Neuronal stem cell (in vitro differentiated cells): ENCODE measurements around the gene VEZT.
A peak's percentile ranks its signal among the peaks of the same experiment; 100 is the strongest.

ENCODE experiments used
- DNase-seq: peaks from one replicate; pipeline ENCODE4 v3.0.0-alpha.2; 2013; ENCODE audit warnings: low spot score
- H2AFZ ChIP-seq: one replicate; pipeline ENCODE4 v1.6.1; 2013; ENCODE audit warnings: mild to moderate bottlenecking, low read length, inconsistent platforms
- H2AK5ac ChIP-seq: 2 replicates; pipeline ENCODE4 v1.6.1; 2013; ENCODE audit warnings: low read depth, mild to moderate bottlenecking, inconsistent platforms, low read length, moderate library complexity, mixed read lengths
- H2BK120ac ChIP-seq: 2 replicates; pipeline ENCODE4 v1.6.1; 2013; ENCODE audit warnings: low read depth, mild to moderate bottlenecking, inconsistent platforms, low read length, moderate library complexity, mixed read lengths
- H2BK12ac ChIP-seq: one replicate; pipeline ENCODE4 v1.6.1; 2013; ENCODE audit warnings: low read length, inconsistent platforms
- H2BK15ac ChIP-seq: 2 replicates; pipeline ENCODE4 v1.6.1; 2013; ENCODE audit warnings: mild to moderate bottlenecking, low read length, inconsistent platforms, mixed read lengths
- H2BK5ac ChIP-seq: one replicate; pipeline ENCODE4 v1.6.1; 2013; ENCODE audit warnings: inconsistent platforms, mild to moderate bottlenecking, low read length, moderate library complexity
- H3K14ac ChIP-seq: one replicate; pipeline ENCODE4 v1.6.1; 2013; ENCODE audit warnings: low read length, inconsistent platforms
- H3K18ac ChIP-seq: 2 replicates; pipeline ENCODE4 v1.6.1; 2013; ENCODE audit warnings: low read length, inconsistent platforms
- H3K23ac ChIP-seq: 2 replicates; pipeline ENCODE4 v1.6.1; 2013; ENCODE audit warnings: low read depth, mild to moderate bottlenecking, mixed read lengths, low read length, inconsistent platforms; ENCODE audit not compliant: poor library complexity
- H3K27ac ChIP-seq: replicated peaks from 3 replicates; pipeline ENCODE4 v1.5.1; 2013; ENCODE audit warnings: low read length, inconsistent platforms
- H3K27me3 ChIP-seq, 3 experiments: 2 replicates each; pipeline ENCODE4 v1.6.1; 2013; ENCODE audit warnings: low read length in 3 of 3, mild to moderate bottlenecking in 2 of 3, inconsistent platforms in 1 of 3, low read depth in 1 of 3, mixed read lengths in 1 of 3, moderate library complexity in 1 of 3; ENCODE audit not compliant: control insufficient read depth in 3 of 3, insufficient read depth in 3 of 3
- H3K36me3 ChIP-seq, 2 donors: replicated peaks in 1 of 2; 2 replicates each; pipeline ENCODE4 v1.6.1; 2013; ENCODE audit warnings: low read length in 2 of 2; ENCODE audit not compliant: control insufficient read depth in 2 of 2, insufficient read depth in 2 of 2
- H3K4ac ChIP-seq: 2 replicates; pipeline ENCODE4 v1.6.1; 2013; ENCODE audit warnings: inconsistent platforms, mild to moderate bottlenecking, low read length, moderate library complexity
- H3K4me1 ChIP-seq, 2 donors: 1 replicate in 1 of 2; 2 replicates in 1 of 2; pipeline ENCODE4 v1.6.1; 2013; ENCODE audit warnings: low read length in 2 of 2, low read depth in 1 of 2; ENCODE audit not compliant: control insufficient read depth in 2 of 2, insufficient read depth in 1 of 2
- H3K4me2 ChIP-seq: one replicate; pipeline ENCODE4 v1.6.1; 2013; ENCODE audit warnings: mild to moderate bottlenecking, low read length, inconsistent platforms; ENCODE audit not compliant: insufficient read depth, poor library complexity, severe bottlenecking
- H3K4me3 ChIP-seq, 2 donors: 2 replicates each; pipeline ENCODE4 v1.5.1; 2013; ENCODE audit warnings: low read length in 2 of 2, mild to moderate bottlenecking in 2 of 2, inconsistent platforms in 1 of 2, moderate library complexity in 1 of 2
- H3K79me1 ChIP-seq: one replicate; pipeline ENCODE4 v1.6.1; 2013; ENCODE audit warnings: low read depth, mild to moderate bottlenecking, inconsistent platforms, low read length, moderate library complexity
- H3K9ac ChIP-seq: one replicate; pipeline ENCODE4 v1.6.1; 2013; ENCODE audit warnings: mild to moderate bottlenecking, low read depth, low read length, inconsistent platforms; ENCODE audit not compliant: poor library complexity
- H3K9me3 ChIP-seq, 2 donors: replicated peaks in 1 of 2; 2 replicates each; pipeline versions ENCODE3 to v1.6.1; 2013; ENCODE audit warnings: low read length in 2 of 2, mild to moderate bottlenecking in 2 of 2, inconsistent platforms in 1 of 2, low read depth in 1 of 2, mixed read lengths in 1 of 2, moderate library complexity in 1 of 2; ENCODE audit not compliant: control insufficient read depth in 2 of 2, insufficient read depth in 1 of 2
- H4K8ac ChIP-seq: one replicate; pipeline ENCODE4 v1.6.1; 2013; ENCODE audit warnings: low read depth, mild to moderate bottlenecking, inconsistent platforms, low read length, moderate library complexity
- H4K91ac ChIP-seq: one replicate; pipeline ENCODE4 v1.6.1; 2013; ENCODE audit warnings: low read length, low read depth, mild to moderate bottlenecking, inconsistent platforms; ENCODE audit not compliant: poor library complexity
- WGBS, 2 donors: extraction: QIAGEN DNeasy Blood & Tissue Kit; methylation state at CpG; one replicate each; pipeline ENCODE4 v1.1.7; 2013; ENCODE audit warnings: missing lambda C conversion rate in 2 of 2, mixed read lengths in 1 of 2; ENCODE audit not compliant: insufficient read length in 2 of 2, insufficient replicate concordance in 1 of 2; ENCODE audit errors: extremely low coverage in 2 of 2; 5-methylcytosine and 5-hydroxymethylcytosine counted together

VEZT gene

GRCh38 chr12:95203487-95204030 is 14.0 kb upstream of the VEZT start:
- DNase-seq = no peak
- Histone ChIP-seq H2BK15ac (no peak overlapping the region), H3K4me2 (no peak overlapping the region), H3K14ac (no peak overlapping the region), H3K36me3 (peaks cover 0 to 41% of the 10 kb centered on the region in 2 donors), H3K9ac (no peak overlapping the region), H3K18ac (no peak overlapping the region), H2BK120ac (no peak overlapping the region), H3K9me3 (peaks cover 0 to 2% of the 10 kb centered on the region in 2 donors), H3K4me1 (peaks cover 14 to 15% of the 10 kb centered on the region in 2 donors), H3K23ac (no peak overlapping the region), H2BK5ac (no peak overlapping the region), H2AFZ (no peak overlapping the region), H2BK12ac (no peak overlapping the region), H4K8ac (no peak overlapping the region), H3K79me1 (no peaks in the 10 kb centered on the region), H3K4me3 (no peak overlapping the region), H3K27ac (no peak overlapping the region), H3K27me3 (no peaks in the 10 kb centered on the region), H2AK5ac (no peak overlapping the region), H4K91ac (no peak overlapping the region), H3K4ac (no peak overlapping the region)
- no CpG with 5 or more reads among the region's 1 CpG for WGBS, 2 donors

GRCh38 chr12:95204141-95204866 is 13.3 kb upstream of the VEZT start:
- H3K79me1 ChIP-seq = no peaks in the 10 kb centered on the region
- H2BK15ac ChIP-seq = no peak overlapping the region
- H2BK12ac ChIP-seq = no peak overlapping the region
- no peak overlapping the region for H2BK120ac ChIP-seq
- peak overlapping the region; percentile 83 for H3K23ac ChIP-seq
- peak overlapping the region; percentile 27 for H3K27ac ChIP-seq
- no peak overlapping the region for H3K18ac ChIP-seq
- no CpG with 5 or more reads among the region's 11 CpGs for WGBS, 2 donors
- H3K14ac ChIP-seq = no peak overlapping the region
- DNase-seq = no peak
- H3K4me1 ChIP-seq = peaks cover 14 to 15% of the 10 kb centered on the region in 2 donors
- H3K4ac ChIP-seq = no peak overlapping the region
- H2AFZ ChIP-seq = no peak overlapping the region
- no peak overlapping the region for H2BK5ac ChIP-seq
- H4K8ac ChIP-seq = peak overlapping the region; percentile 68
- peaks cover 3 to 43% of the 10 kb centered on the region in 2 donors for H3K36me3 ChIP-seq
- no peaks in the 10 kb centered on the region for H3K27me3 ChIP-seq
- no peak overlapping the region for H4K91ac ChIP-seq
- no peak overlapping the region for H2AK5ac ChIP-seq
- H3K9ac ChIP-seq = no peak overlapping the region
- peak overlapping the region in 1 of 2 donors; percentile 48 for H3K4me3 ChIP-seq
- no peak overlapping the region for H3K4me2 ChIP-seq
- no peaks in the 10 kb centered on the region for H3K9me3 ChIP-seq

- no peak overlapping the region for H3K4me3 ChIP-seq
- H2BK12ac ChIP-seq = no peak overlapping the region
- H3K27ac ChIP-seq = no peak overlapping the region
- no peak overlapping the region for H3K23ac ChIP-seq
- no peak overlapping the region for H2AK5ac ChIP-seq
- no peaks in the 10 kb centered on the region for H3K79me1 ChIP-seq
- no peak overlapping the region for H2BK120ac ChIP-seq
- no peak overlapping the region for H2BK5ac ChIP-seq
- no peak for DNase-seq
- no peak overlapping the region for H3K4me2 ChIP-seq
- no peak overlapping the region for H2BK15ac ChIP-seq
- peaks cover 3 to 51% of the 10 kb centered on the region in 2 donors for H3K36me3 ChIP-seq
- no peak overlapping the region for H4K8ac ChIP-seq
- no peak overlapping the region for H4K91ac ChIP-seq
- H3K27me3 ChIP-seq = no peaks in the 10 kb centered on the region
- no peak overlapping the region for H2AFZ ChIP-seq
- WGBS, 2 donors = no CpG with 5 or more reads among the region's 2 CpGs
- no peak overlapping the region for H3K18ac ChIP-seq
- no peaks in the 10 kb centered on the region for H3K9me3 ChIP-seq
- no peak overlapping the region for H3K9ac ChIP-seq
- no peak overlapping the region for H3K14ac ChIP-seq
- H3K4ac ChIP-seq = no peak overlapping the region
- peaks cover 14 to 15% of the 10 kb centered on the region in 2 donors for H3K4me1 ChIP-seq
These were observed 12.5 kb upstream of the VEZT start for GRCh38 chr12:95205016-95205624.

- H3K4me2 ChIP-seq = peak overlapping the region; percentile 28
- DNase-seq = peak; percentile 32
- no peak overlapping the region for H2BK15ac ChIP-seq
- H2AFZ ChIP-seq = no peak overlapping the region
- no peak overlapping the region for H3K18ac ChIP-seq
- peaks cover 3 to 57% of the 10 kb centered on the region in 2 donors for H3K36me3 ChIP-seq
- no peak overlapping the region for H3K4me3 ChIP-seq
- H2BK120ac ChIP-seq = no peak overlapping the region
- H3K14ac ChIP-seq = no peak overlapping the region
- H3K27me3 ChIP-seq = no peaks in the 10 kb centered on the region
- H3K79me1 ChIP-seq = no peaks in the 10 kb centered on the region
- peaks cover 14 to 15% of the 10 kb centered on the region in 2 donors for H3K4me1 ChIP-seq
- H3K23ac ChIP-seq = no peak overlapping the region
- no peak overlapping the region for H4K91ac ChIP-seq
- H2BK5ac ChIP-seq = no peak overlapping the region
- WGBS, 2 donors = no CpG with 5 or more reads among the region's 4 CpGs
- H3K9ac ChIP-seq = no peak overlapping the region
- H3K27ac ChIP-seq = peak overlapping the region; percentile 76
- no peak overlapping the region for H2BK12ac ChIP-seq
- H3K4ac ChIP-seq = no peak overlapping the region
- H2AK5ac ChIP-seq = no peak overlapping the region
- H4K8ac ChIP-seq = no peak overlapping the region
- H3K9me3 ChIP-seq = no peaks in the 10 kb centered on the region
These were observed 11.9 kb upstream of the VEZT start for GRCh38 chr12:95205685-95206084.
